SKM-1 (cell line): ENCODE results near the gene DLGAP4.

Experiments used
- DNase-seq: peaks from one replicate; lab custom pipeline; 2025; ENCODE audit not compliant: unreplicated experiment; lab: John Stamatoyannopoulos, UW

The DLGAP4 gene

DNA sequence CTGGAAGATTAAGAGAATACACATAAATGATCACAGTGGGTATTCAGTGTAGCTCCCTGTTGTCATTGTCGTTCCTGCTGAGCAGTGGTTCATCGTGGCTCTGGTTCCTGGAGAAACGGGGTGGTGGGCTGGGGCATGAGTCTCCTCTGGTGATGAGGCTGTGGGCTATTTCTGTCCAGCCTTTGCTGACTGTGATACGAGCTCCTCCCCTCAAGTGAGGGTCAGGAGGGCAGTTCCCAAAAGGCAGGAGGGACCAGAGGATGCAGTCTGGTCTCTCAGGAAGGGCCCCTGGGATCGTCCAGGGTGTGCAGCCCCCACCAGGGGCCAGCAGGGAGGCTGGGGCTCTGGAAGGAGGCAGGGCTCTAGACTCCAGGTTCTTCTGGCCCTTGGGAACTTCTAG, 31.1 kb upstream of the DLGAP4 start:
- no peak for DNase-seq

DNA sequence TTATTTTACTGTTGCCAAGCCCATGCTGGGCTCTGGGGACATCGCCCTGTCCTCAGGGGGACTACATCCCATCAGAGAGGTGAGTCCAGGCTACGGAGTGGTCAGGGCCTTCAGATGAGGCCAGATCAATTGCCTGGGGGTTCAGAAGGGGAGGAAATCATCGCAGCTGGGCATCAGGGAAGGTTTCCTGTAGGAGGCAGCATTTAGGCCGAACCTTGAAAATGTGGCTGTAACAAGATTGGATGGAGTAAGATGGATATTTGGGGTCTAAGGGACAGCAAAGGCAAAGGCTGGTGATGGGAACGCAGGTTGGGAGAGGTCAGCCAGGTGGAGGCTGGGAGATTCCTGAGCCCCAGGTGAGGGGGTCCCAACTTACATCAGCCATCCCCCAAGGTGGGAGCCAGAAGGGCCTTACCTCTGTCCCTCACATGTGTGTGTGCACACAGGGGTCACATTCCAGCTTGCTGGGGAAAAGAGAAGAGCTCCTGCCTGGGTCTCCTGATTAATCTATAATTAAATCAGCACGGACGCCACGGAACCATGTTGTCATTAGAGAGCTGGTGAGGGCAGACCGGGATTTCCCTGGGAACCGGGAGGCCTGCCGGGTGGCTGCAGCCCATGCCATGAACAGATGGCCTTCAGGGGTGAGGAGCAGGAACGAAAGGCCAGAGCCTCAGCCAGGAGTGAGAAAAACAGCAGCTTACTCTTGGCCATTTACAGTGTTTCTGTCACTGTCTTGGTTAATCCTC, 30.5 kb upstream of the DLGAP4 start:
- DNase-seq: no peak

DNA sequence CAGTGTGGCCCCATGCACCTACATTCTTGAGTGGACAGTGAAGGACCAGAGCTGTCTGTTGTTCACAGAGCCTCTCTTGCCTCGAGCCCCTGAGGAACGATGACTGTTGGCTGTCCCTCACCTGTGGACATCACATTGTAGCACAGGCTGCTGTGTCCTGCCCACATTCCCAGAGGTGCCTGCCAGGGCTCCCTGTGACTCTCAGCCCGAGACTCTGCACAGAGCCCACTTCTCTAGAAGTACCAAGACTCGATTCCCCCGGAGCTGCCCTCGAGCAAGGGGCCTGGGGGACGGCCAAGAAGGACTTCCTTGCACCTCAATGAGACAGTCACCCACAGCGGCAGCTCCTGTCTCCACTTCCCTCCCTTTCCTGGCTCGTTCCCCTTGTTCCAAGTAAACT, 28.6 kb upstream of the DLGAP4 start:
- no peak for DNase-seq

- no peak for DNase-seq
These were observed 26.8 kb upstream of the DLGAP4 start for GRCh38 chr20:36279362-36279761.

DNA sequence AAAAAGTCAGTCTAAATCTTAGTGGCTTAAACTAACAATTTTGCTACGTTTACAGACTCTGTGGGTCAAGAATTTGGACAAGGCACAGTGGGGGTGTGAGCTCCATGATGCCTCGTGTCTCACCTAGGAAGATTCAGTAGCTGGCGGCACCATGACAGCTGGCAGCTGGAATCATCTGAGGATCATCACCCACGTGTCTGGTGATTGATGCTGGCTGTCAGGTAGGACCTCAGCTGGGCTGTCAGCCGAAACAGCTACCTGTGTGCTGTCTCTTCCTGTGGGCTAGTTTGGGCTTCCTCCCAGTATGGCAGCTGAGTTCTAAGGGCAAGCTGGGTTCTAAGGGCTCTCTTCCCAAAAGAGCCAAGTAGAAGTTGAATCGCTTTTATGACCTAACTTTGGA, 26.4 kb upstream of the DLGAP4 start:
- DNase-seq: no peak

DNA sequence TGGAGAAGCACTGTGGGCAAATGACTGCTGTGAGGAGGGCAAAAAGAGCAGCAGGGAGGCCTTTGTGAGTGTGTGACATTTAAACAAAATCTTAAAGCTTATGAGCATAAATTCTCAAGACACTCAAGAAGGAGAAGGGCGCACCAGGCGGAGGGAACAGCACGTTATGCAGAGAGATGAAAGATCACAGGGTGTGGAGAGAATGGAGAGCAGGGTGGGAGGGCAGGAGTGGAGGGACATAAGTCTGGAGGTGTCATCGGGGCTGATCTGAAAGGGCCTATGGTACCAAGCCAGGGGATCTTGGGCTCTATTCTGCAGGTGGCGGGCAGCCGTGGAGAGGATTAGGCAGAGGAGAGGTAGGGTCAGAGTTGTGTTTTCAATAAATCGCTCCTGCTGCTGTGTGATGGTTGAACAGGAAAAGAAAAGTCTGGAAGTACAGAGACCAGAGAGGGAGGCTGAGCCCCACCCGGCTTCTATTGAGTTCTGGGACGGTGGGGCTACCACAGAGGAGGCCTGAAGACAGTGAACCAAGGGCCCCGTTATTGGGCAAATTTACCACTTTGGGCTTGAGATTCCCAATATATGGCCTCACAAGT, 24.3 kb upstream of the DLGAP4 start:
- no peak for DNase-seq

- DNase-seq: no peak
These were observed 21.4 kb upstream of the DLGAP4 start for GRCh38 chr20:36284751-36285150.

DNA sequence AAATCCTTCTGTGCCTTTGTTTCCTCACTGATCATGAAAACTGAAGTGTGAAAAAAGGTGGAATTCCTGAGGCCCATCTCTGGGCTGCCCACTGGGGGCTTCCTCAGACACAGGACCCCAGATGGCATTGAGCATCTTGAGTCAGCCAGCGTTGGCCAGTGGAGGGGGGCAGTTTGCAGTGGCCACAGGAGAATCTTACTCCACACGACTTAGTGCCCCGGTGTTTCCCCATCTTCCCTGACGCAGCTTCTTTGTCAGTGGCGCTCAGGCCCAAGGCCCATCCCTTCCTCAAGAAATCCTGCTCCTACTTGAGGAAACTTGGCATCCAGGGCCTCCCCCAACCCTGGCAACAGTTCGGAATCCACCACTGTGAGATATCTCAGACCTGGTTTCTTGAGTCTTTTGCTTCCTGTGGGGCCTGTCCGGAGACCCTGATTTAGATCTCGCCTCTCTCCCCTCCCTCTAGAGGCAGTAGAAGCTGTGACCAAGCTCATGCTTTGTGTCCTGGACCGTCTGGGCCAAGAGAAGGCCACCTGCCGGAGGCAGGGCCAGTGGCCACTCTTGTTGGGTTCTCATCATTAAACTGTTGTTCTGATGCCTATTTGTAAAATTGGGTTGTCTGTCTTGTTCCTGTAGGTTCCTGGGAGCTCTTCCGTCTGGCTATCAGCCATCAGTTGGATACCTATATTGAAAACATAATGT, 20.2 kb upstream of the DLGAP4 start:
- no peak for DNase-seq

DNA sequence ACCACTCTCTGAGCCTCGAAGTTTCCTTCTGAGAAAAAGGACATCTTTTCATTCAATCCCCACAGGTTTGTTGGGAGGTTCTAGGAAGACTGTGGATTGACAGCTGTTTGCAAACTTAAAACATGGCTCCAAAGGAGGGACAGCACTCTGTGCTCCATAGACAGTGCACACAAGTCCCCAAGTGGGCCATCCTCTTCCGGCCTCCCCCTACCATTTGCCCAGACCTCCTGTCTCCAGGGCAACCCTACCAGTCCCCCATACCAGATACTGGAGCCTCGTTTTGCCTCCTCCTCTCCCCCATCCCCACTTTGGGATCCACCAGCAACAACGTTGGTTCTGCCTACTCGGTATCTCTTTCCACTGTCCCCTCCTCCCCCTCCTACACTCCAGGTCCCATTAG, 8.5 kb upstream of the DLGAP4 start:
- no peak for DNase-seq

- DNase-seq: no peak
These were observed 8.1 kb upstream of the DLGAP4 start for GRCh38 chr20:36298061-36298460.

GRCh38 chr20:36298795-36299339, 7.3 kb upstream of the DLGAP4 start:
- DNase-seq: no peak

- no peak for DNase-seq
These were observed 6.7 kb upstream of the DLGAP4 start for GRCh38 chr20:36299459-36299858.

DNA sequence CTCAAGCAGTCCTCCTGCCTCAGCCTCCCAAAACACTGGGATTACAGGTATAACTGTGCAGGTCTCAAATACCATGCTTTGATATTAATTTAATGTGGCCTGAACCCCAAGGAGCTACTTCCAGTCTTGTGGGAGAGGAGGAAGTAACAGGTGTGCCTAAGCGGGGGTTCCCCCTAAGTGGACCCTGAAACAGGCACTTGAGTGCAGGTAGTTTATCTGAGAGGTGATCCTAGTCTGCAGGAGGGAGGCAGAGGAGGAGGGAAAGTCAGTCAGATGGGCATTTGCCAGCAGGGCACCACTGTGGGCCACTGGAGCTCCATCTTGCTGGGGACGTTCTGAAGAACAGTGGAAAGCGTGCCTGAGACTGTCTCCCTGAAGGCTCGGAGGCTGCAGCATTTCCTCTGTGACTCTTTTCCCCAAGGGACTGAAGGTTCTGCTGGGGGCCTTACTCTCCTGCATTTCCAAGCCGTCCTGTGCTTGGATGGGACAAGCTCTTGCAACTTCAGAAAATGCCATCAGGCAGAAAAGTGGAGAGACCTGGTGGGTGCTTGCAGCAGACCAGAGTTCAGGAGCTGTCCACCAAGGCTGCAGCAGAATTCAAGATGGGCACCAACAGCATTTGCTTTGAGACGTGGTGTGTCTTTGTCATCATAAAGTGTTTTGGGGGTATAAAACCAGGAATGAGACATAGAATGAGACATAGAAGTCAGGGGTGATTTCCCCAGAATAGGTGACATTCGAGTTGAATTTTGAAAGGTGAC, 4.6 kb upstream of the DLGAP4 start:
- no peak for DNase-seq

DNA sequence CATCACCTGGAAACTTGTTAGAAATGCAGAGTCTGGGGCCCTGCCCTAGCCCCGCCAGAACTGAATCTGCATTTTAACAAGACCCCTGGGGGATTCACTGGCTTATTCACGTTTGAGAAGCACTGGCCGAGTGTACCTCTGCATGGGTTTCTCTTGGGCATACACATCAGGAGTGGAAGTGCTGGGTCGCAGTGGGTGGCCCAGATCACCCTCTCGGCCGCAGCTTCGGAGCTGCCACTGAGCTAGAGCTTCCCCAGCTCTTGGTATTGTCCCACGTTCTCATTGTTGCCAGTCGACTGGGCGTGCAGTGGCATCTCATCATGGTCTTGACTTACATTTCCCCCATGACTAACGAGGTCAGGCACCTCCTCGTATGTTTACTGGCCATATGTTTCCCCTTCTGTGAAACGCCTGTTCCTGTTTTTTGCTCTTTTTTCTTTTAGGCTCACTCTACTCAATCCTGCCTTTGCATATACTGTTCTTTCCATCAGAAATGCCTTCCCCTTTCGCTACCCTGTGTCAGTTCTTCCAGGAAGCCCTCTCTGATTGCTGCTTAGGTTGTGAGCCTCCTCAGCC, 3.0 kb upstream of the DLGAP4 start:
- DNase-seq: no peak

DNA sequence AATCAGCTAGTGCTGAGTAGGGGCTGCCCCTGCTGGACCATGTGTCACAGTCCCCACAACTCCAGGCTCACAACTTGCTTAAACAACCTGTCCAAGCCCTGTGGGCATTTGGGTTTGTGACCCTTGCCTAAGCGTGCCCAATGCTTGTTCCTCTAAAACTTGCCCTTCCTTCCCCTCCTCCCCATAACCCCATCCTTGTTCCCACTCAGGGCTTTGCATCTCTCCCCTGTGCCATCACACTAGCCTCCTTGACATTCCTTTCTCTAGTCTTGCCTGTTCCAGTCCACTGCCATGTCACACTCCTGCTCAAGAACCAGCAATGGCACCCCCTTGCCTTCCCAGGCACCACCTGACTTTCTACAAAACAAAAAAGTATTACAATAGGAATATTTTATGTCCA, 2.3 kb upstream of the DLGAP4 start:
- DNase-seq: no peak

GRCh38 chr20:36304786-36305495, 1.2 kb upstream of the DLGAP4 start:
- DNase-seq: no peak

DNA sequence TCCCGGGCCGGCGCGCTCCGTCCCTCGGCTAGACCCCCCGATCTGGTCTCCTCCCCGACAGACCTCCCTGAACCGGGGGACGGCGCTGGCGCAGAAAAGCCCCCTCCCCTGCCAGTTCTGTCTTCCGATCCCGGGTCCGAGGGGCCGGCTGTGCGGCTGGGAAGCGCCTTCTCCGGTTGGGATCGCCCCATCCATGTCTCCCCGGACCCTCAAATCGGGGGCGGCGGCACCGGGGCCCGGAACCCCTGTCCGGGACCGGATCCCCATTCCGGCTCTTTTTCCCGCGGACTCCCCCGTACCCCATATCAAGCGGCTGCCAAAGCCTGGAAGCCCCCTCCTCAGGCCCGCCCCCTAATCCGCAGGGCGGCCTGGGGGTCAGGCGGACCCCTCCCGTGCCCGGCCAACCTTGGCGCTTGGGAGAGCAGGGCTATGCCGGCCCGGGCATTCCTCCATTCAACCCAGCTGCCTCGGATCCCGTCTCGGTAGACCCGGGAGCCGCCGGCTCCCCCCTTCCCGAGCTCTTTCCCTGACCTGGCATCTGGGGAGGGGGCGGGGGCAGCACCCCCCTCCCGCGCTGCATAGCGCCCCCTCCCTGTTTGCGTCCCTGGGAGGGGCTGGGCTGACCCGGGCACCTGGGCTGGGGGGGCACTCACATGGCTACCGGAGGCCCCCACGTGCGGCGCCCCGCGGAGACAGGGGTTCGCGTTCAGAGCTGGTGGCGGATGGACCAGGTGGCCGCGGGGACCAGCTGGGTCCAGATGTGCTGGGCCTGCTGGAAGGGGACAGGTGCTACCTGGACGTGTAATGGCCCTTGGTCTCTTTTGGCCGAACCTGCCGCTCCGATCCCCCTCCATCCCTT, 643 bp downstream of the DLGAP4 start:
- no peak for DNase-seq

GRCh38 chr20:36307412-36308325, 1.5 kb downstream of the DLGAP4 start:
- no peak for DNase-seq
